Endothelial cell of umbilical vein (primary cell): ENCODE data around the gene ADAMTSL3. TPM values are rescaled to one million over a fixed set of nuclear protein-coding genes. Genes with fewer than 3 reads are reported as not detected.

Experiments used
- BruUV-seq: library from RNA; stranded (reverse); fragments of 400-500 nt; replicated peaks from 2 replicates; lab custom pipeline; 2021; lab: Mats Ljungman, UMichigan
- CTCF ChIA-PET: fragments of 300-600, 350-600 bp; sonication (Branson Sonifier 250); formaldehyde crosslinking; loops from one replicate; lab custom pipeline; 2021; ENCODE audit warnings: antibody characterized with exemption, inconsistent platforms; lab: Charles Lee
- POLR2A ChIA-PET: fragments of 300-600, 350-600 bp; sonication (Branson Sonifier 250); formaldehyde crosslinking; loops from one replicate; lab custom pipeline; 2021; ENCODE audit warnings: antibody characterized with exemption, inconsistent platforms; lab: Charles Lee
- DNase-seq: peaks from one replicate; pipeline ENCODE4 v3.0.0-alpha.2; 2011; ENCODE audit warnings: low read depth, low spot score
- FAIRE-seq: peaks from 2 replicates; lab custom pipeline; 2011; peaks lifted over from hg19 to GRCh38; lab: Jason Lieb, UNC
- H2AFZ ChIP-seq: 2 replicates; pipeline ENCODE4 v1.6.0; 2012; ENCODE audit warnings: low read depth, low read length, control low read depth, inconsistent platforms
- H3K27ac ChIP-seq: 2 replicates; pipeline ENCODE4 v1.5.1; 2011; ENCODE audit warnings: low read depth, mild to moderate bottlenecking, control low read depth, low read length, moderate library complexity; ENCODE audit not compliant: insufficient read depth
- H3K27me3 ChIP-seq, 2 experiments: 2 replicates each; pipeline versions ENCODE4 v1.6.0 to v1.6.1; 2011; ENCODE audit warnings: low read length in 2 of 2, mixed read lengths in 1 of 2; ENCODE audit not compliant: control insufficient read depth in 2 of 2, insufficient read depth in 2 of 2
- H3K36me3 ChIP-seq, 2 experiments: 2 replicates in 1 of 2; 3 replicates in 1 of 2; pipeline ENCODE4 v1.5.1; 2011; ENCODE audit warnings: low read length in 2 of 2, mild to moderate bottlenecking in 1 of 2, moderate library complexity in 1 of 2; ENCODE audit not compliant: control insufficient read depth in 2 of 2, insufficient read depth in 2 of 2; ENCODE audit errors: extremely low read depth in 1 of 2
- H3K4me1 ChIP-seq: 3 replicates; pipeline ENCODE4 v1.5.1; 2011; ENCODE audit warnings: mild to moderate bottlenecking, low read length; ENCODE audit not compliant: control insufficient read depth, insufficient read depth; ENCODE audit errors: extremely low read depth
- H3K4me2 ChIP-seq: 2 replicates; pipeline ENCODE4 v1.6.1; 2011; ENCODE audit warnings: low read length, control low read depth, mixed read lengths; ENCODE audit not compliant: insufficient read depth
- H3K4me3 ChIP-seq, 3 experiments: fragments of 200-600 bp in 1 of 3; sonication (generic), shearing (Covaris generic) in 1 of 3; replicated peaks in 1 of 3; 2 replicates each; pipeline ENCODE4 v1.5.1; 2011 to 2016; ENCODE audit warnings: control low read depth in 3 of 3, low read length in 3 of 3, mild to moderate bottlenecking in 2 of 3, inconsistent platforms in 1 of 3, low read depth in 1 of 3, moderate library complexity in 1 of 3; ENCODE audit not compliant: insufficient read depth in 1 of 3
- H3K79me2 ChIP-seq: 2 replicates; pipeline ENCODE4 v1.6.0; 2012; ENCODE audit warnings: low read length, inconsistent platforms; ENCODE audit not compliant: control insufficient read depth, insufficient read depth
- H3K9ac ChIP-seq: replicated peaks from 2 replicates; pipeline ENCODE3; 2011; ENCODE audit warnings: low read length, control low read depth; ENCODE audit not compliant: insufficient read depth; ENCODE audit errors: extremely low read depth
- H3K9me1 ChIP-seq: replicated peaks from 3 replicates; pipeline ENCODE4 v1.6.0; 2011; ENCODE audit warnings: mild to moderate bottlenecking, low read length; ENCODE audit not compliant: control insufficient read depth, insufficient read depth; ENCODE audit errors: extremely low read depth
- H3K9me3 ChIP-seq: replicated peaks from 2 replicates; pipeline ENCODE4 v1.5.1; 2012; ENCODE audit warnings: low read length, inconsistent platforms; ENCODE audit not compliant: control insufficient read depth, insufficient read depth
- H4K20me1 ChIP-seq: replicated peaks from 2 replicates; pipeline ENCODE3; 2011; ENCODE audit warnings: mild to moderate bottlenecking, low read length; ENCODE audit not compliant: control insufficient read depth, insufficient read depth; ENCODE audit errors: extremely low read depth
- EZH2 ChIP-seq: IDR thresholded peaks from 2 replicates; pipeline ENCODE4 v1.6.1; 2012; ENCODE audit warnings: borderline replicate concordance, low read depth, mild to moderate bottlenecking, moderate library complexity, low read length, inconsistent platforms; ENCODE audit not compliant: severe bottlenecking
- FOS ChIP-seq: IDR thresholded peaks from 2 replicates; pipeline ENCODE4 v1.6.1; 2011; ENCODE audit warnings: mild to moderate bottlenecking, low read length, moderate library complexity, borderline replicate concordance; ENCODE audit not compliant: insufficient read depth
- GATA2 ChIP-seq: IDR thresholded peaks from 2 replicates; pipeline ENCODE4 v1.7.0; 2011; ENCODE audit warnings: low read depth, mild to moderate bottlenecking, moderate library complexity, mixed read lengths, low read length; ENCODE audit not compliant: insufficient read length, insufficient read depth
- JUN ChIP-seq: IDR thresholded peaks from 2 replicates; pipeline ENCODE4 v1.6.1; 2011; ENCODE audit warnings: borderline replicate concordance, low read depth; ENCODE audit not compliant: insufficient read length, insufficient read depth
- MYC ChIP-seq: IDR thresholded peaks from one replicate; pipeline ENCODE4 v1.6.1; 2011; ENCODE audit warnings: mild to moderate bottlenecking, low read depth, low read length
- POLR2A ChIP-seq: IDR thresholded peaks from 2 replicates; pipeline ENCODE4 v1.6.1; 2012; ENCODE audit warnings: low read depth, mild to moderate bottlenecking, control low read depth, low read length
- POLR2AphosphoS5 ChIP-seq: IDR thresholded peaks from 2 replicates; pipeline ENCODE4 v1.6.1; 2012; ENCODE audit warnings: low read depth, mild to moderate bottlenecking, control low read depth, low read length, moderate library complexity; ENCODE audit not compliant: insufficient read depth
- dilution Hi-C: fragments of 300-500 bp; cut with MboI; formaldehyde crosslinking; loops from one replicate; pipeline ENCODE4 v1.15.0; 2019; ENCODE audit warnings: low sequenced_read_pairs; ENCODE audit not compliant: extremely low pct_ligation_motif_present
- intact Hi-C: fragments of 100-400 bp; cut with micrococcal nuclease; formaldehyde crosslinking; loops from one replicate; pipeline ENCODE4 v1.10.0; 2022
- polyA plus RNA-seq, 4 experiments: library from polyadenylated mRNA; depleted of rRNA in 3 of 4; stranded (reverse) in 3 of 4; unstranded in 1 of 4; fragments of >200 nt; gene quantifications; 2 replicates each; pipeline versions ENCODE4 v1.2.1 to v1.2.3, GENCODE V29; 2011 to 2012; ENCODE audit warnings: missing spikeins in 1 of 4
- total RNA-seq: library from RNA; stranded (reverse); gene quantifications from 2 replicates; pipeline ENCODE4 v1.2.3, GENCODE V29; 2021
- TF ChIP-seq, protein P1 (sequence below): IDR thresholded peaks from 2 replicates; pipeline ENCODE4 v1.6.1; 2011; ENCODE audit not compliant: insufficient read depth, insufficient read length
- TF ChIP-seq, protein P2 (sequence below), 2 donors: IDR thresholded peaks; 1 replicate in 1 of 2; 2 replicates in 1 of 2; pipeline ENCODE4 v1.5.1; 2011; ENCODE audit warnings: low read length in 2 of 2, mild to moderate bottlenecking in 2 of 2, moderate library complexity in 2 of 2, control low read depth in 1 of 2, inconsistent platforms in 1 of 2, low read depth in 1 of 2; ENCODE audit not compliant: insufficient read depth in 1 of 2; ENCODE audit errors: extremely low read depth in 1 of 2

ADAMTSL3 gene
- total and polyA plus RNA-seq, 2 donors (not counting 3 experiments of a cell fraction or from before 2014, with no cell fraction given) = not detected

DNA sequence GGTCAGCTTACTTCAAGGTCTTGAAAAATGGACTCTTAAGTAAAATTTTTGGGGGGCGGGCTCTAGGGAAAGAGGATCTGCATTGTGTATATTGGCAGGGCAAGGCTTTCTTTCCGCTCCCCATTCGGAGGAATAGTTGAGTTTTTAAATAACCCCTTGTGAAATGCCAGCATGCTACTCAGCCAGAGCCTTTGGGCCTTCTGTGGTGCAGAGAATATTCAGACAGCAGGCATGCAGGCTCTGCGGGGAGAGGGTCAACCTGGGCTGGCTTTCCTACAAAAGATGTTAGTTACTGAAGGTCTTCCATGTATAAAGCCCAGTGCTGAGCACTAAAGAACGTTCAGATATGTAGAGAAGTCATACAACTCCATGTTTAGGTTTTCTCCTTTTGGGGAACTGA lies 40.6 kb downstream of the ADAMTSL3 start:
- H3K9me1 ChIP-seq = no peaks in the 10 kb centered on the region
- H3K4me1 ChIP-seq = no peaks in the 10 kb centered on the region
- no peaks in the 10 kb centered on the region for H3K79me2 ChIP-seq
- H2AFZ ChIP-seq = no peak overlapping the region
- DNase-seq (no peak), FAIRE-seq (no peak)
- H3K27ac ChIP-seq = no peak overlapping the region
- H3K27me3 ChIP-seq = no peaks in the 10 kb centered on the region
- TF ChIP-seq EZH2 (no peak), JUN (no peak), MYC (no peak), POLR2AphosphoS5 (no peak), FOS (no peak), POLR2A (no peak), GATA2 (no peak)
- TF ChIP-seq, protein P1, sequence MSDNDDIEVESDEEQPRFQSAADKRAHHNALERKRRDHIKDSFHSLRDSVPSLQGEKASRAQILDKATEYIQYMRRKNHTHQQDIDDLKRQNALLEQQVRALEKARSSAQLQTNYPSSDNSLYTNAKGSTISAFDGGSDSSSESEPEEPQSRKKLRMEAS = no peak
- TF ChIP-seq, protein P2, sequence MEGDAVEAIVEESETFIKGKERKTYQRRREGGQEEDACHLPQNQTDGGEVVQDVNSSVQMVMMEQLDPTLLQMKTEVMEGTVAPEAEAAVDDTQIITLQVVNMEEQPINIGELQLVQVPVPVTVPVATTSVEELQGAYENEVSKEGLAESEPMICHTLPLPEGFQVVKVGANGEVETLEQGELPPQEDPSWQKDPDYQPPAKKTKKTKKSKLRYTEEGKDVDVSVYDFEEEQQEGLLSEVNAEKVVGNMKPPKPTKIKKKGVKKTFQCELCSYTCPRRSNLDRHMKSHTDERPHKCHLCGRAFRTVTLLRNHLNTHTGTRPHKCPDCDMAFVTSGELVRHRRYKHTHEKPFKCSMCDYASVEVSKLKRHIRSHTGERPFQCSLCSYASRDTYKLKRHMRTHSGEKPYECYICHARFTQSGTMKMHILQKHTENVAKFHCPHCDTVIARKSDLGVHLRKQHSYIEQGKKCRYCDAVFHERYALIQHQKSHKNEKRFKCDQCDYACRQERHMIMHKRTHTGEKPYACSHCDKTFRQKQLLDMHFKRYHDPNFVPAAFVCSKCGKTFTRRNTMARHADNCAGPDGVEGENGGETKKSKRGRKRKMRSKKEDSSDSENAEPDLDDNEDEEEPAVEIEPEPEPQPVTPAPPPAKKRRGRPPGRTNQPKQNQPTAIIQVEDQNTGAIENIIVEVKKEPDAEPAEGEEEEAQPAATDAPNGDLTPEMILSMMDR (IDR thresholded peaks at IDR 0.05; ENCODE audit: extremely low read depth in 1 of 2, insufficient read depth in 1 of 2, low read depth in 1 of 2, low read length in 2 of 2) = no peak
- no peak overlapping the region for H3K9ac ChIP-seq
- H4K20me1 ChIP-seq = no peaks in the 10 kb centered on the region
- ChIA-PET POLR2A (no interaction called here), CTCF (no interaction called here)
- peaks cover 2% of the 10 kb centered on the region for H3K9me3 ChIP-seq
- BruUV-seq = no TSS peak
- dilution Hi-C loops (no loop called here), intact Hi-C loops (no loop called here)
- H3K36me3 ChIP-seq = no peaks in the 10 kb centered on the region
- H3K4me2 ChIP-seq = no peak overlapping the region
- no peak overlapping the region for H3K4me3 ChIP-seq
